Adrenal gland (tissue), 12 donors: ENCODE results near the gene STAB2. TPM values are rescaled to one million over a fixed set of nuclear protein-coding genes. Genes with fewer than 3 reads are reported as not detected.

Source experiments
- DNase-seq, 7 donors: peaks; one replicate each; pipeline ENCODE4 v3.0.0-alpha.2; 2019 to 2020
- H3K27ac ChIP-seq, 5 donors: fragments of 200-600 bp; sonication (generic) in 4 of 5; 1 replicate in 3 of 5; 2 replicates in 2 of 5; pipeline versions ENCODE4 v1.5.1 to v1.8.0; 2016 to 2020; ENCODE audit warnings: mild to moderate bottlenecking in 1 of 5
- H3K27me3 ChIP-seq: fragments of 200-600 bp; 2 replicates; pipeline ENCODE4 v1.8.0; 2021
- H3K36me3 ChIP-seq, 2 donors: fragments of 200-600 bp; replicated peaks in 1 of 2; 1 replicate in 1 of 2; 2 replicates in 1 of 2; pipeline versions ENCODE4 v1.5.1 to v1.8.0; 2018 to 2022
- H3K4me1 ChIP-seq, 2 donors: fragments of 200-600 bp; replicated peaks in 1 of 2; 1 replicate in 1 of 2; 2 replicates in 1 of 2; pipeline versions ENCODE4 v1.5.1 to v1.8.0; 2018 to 2021
- H3K4me3 ChIP-seq, 4 donors: fragments of 200-600 bp; sonication (generic) in 3 of 4; one replicate each; pipeline ENCODE4 v1.5.1; 2016 to 2018
- H3K9me3 ChIP-seq, 3 donors: fragments of 200-600 bp; sonication (generic) in 1 of 3; replicated peaks in 1 of 3; 1 replicate in 2 of 3; 2 replicates in 1 of 3; pipeline versions ENCODE4 v1.5.1 to v1.8.0; 2016 to 2021
- POLR2A ChIP-seq, 2 donors: fragments of 450-650 bp; IDR thresholded peaks; one replicate each; pipeline ENCODE4 v1.6.1; 2017; ENCODE audit warnings: antibody characterized with exemption in 2 of 2, mild to moderate bottlenecking in 2 of 2, moderate library complexity in 1 of 2
- WGBS, 4 donors: extraction: QIAGEN DNeasy Blood & Tissue Kit in 2 of 4; methylation state at CpG; one replicate each; pipeline versions ENCODE4 v1.1.5 to v1.1.7; 2013 to 2017; 5-methylcytosine and 5-hydroxymethylcytosine counted together
- intact Hi-C, 2 donors: fragments of 100-400 bp; cut with DNase I; formaldehyde crosslinking; loops; one replicate each; pipeline versions ENCODE4 v1.14.1 to v1.15.0; 2022 to 2023
- polyA plus RNA-seq, 3 donors: library from polyadenylated mRNA; stranded (reverse); fragments of 200-250 nt in 2 of 3; fragments of 350-450 nt in 1 of 3; fragmentation: Illumina TruSeq in 1 of 3; extraction: RNeasy Lipid Tissue Mini Kit (QIAGEN cat#74804) in 1 of 3; gene quantifications; one replicate each; pipeline ENCODE4 v1.2.3, GENCODE V29; 2013 to 2014
- total RNA-seq, 9 donors: library from RNA; depleted of rRNA in 4 of 9; stranded (reverse); fragments of >200 nt in 4 of 9; fragments of 120-200 nt in 1 of 9; fragmentation: NEBNext Ultra II Directional in 1 of 9; extraction: Animal tissue kit (Norgen Biotek cat#: 25700) in 1 of 9; gene quantifications; one replicate each; pipeline versions ENCODE4 v1.1.0 to v1.2.4, GENCODE V29; 2013 to 2023
- TF ChIP-seq, protein P1 (sequence below), 6 experiments: fragments of 450-650 bp in 4 of 6; fragments of 200-600 bp in 2 of 6; sonication (generic) in 1 of 6; IDR thresholded peaks; 1 replicate in 5 of 6; 2 replicates in 1 of 6; pipeline versions ENCODE4 v1.5.1 to v1.8.0; 2016 to 2021; ENCODE audit warnings: antibody characterized with exemption in 6 of 6, mild to moderate bottlenecking in 2 of 6, moderate library complexity in 1 of 6
- donor health status: healthy with polysubstance abuse.
- donor health status: Bipolar disorder and iron deficiency.
- donor health status: DM: yes; HTN: yes; CAD: no.
- donor health status: DM: no; HTN: no; CAD: no.
- donor health status: DM: no; HTN: no; CAD: no.
- donor health status: DM: yes; HTN: yes; CAD: no.

The STAB2 gene
- total and polyA plus RNA-seq, 12 donors = 0.02 to 2.1 (median 0.27) TPM; not detected in 1

DNA sequence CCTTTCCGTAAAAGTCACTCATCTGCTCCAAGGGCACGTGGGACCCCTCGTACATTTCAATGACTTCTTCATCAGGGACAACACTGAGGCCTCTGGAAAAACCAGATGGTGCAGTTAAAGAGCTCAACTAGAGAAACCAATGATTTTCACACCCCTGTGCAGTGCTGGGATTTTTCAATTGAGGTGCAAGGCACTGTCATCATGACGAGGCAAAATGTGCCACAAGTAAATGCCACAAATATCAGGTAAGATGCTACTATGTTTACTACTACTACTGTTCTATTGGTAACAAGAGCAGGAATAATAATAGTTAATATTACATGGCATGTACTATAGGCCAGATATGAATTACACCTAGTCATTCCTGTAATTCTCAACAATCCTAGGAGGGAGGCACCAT is 211.5 kb downstream of the STAB2 start:
- no peak for TF ChIP-seq POLR2A (IDR thresholded peaks at IDR 0.05)
- TF ChIP-seq, protein P1, sequence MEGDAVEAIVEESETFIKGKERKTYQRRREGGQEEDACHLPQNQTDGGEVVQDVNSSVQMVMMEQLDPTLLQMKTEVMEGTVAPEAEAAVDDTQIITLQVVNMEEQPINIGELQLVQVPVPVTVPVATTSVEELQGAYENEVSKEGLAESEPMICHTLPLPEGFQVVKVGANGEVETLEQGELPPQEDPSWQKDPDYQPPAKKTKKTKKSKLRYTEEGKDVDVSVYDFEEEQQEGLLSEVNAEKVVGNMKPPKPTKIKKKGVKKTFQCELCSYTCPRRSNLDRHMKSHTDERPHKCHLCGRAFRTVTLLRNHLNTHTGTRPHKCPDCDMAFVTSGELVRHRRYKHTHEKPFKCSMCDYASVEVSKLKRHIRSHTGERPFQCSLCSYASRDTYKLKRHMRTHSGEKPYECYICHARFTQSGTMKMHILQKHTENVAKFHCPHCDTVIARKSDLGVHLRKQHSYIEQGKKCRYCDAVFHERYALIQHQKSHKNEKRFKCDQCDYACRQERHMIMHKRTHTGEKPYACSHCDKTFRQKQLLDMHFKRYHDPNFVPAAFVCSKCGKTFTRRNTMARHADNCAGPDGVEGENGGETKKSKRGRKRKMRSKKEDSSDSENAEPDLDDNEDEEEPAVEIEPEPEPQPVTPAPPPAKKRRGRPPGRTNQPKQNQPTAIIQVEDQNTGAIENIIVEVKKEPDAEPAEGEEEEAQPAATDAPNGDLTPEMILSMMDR (IDR thresholded peaks at IDR 0.05) = no peak
- no peak overlapping the region for H3K4me3 ChIP-seq
- peak overlapping the region in 4 of 5 donors; percentile 3 to 86 (median 51) for H3K27ac ChIP-seq
- WGBS, 4 donors = 91 to 96% (median 91%) methylated on average over 4 of the region's 4 CpGs
- intact Hi-C loops = no loop called here
- H3K4me1 ChIP-seq = peaks cover 19 to 37% of the 10 kb centered on the region in 2 donors
- no peaks in the 10 kb centered on the region for H3K27me3 ChIP-seq
- H3K36me3 ChIP-seq = no peaks in the 10 kb centered on the region
- no peaks in the 10 kb centered on the region for H3K9me3 ChIP-seq
- no peak for DNase-seq

DNA sequence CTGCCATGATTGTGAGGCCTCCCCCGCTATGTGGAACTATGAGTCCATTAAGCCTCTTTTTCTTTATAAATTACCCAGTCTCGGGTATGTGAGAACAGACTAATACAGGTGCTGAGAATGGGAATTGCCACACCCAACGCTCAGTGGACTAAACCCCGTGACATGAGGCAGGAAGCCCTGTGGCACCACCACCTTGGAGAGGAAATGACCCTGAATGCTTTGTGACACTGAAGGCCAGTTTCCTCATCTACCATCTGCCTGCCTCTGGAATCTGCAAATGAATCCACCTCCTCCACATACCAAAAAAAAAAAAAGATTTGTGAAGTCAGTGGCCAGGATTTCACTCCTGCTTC is 212.4 kb downstream of the STAB2 start:
- Histone ChIP-seq H3K9me3 (no peaks in the 10 kb centered on the region), H3K4me1 (peaks cover 19 to 44% of the 10 kb centered on the region in 2 donors), H3K27ac (peak overlapping the region; percentile 9 to 86 (median 79)), H3K4me3 (no peak overlapping the region), H3K27me3 (no peaks in the 10 kb centered on the region), H3K36me3 (no peaks in the 10 kb centered on the region)
- intact Hi-C loops = no loop called here
- DNase-seq = peak in 6 of 7 donors; percentile 32 to 66 (median 55)
- WGBS, 4 donors = 50 to 71% (median 57%) methylated on average over 4 of the region's 4 CpGs
- TF ChIP-seq POLR2A (IDR thresholded peaks at IDR 0.05) = no peak
- TF ChIP-seq, protein P1 (IDR thresholded peaks at IDR 0.05) = no peak

DNA sequence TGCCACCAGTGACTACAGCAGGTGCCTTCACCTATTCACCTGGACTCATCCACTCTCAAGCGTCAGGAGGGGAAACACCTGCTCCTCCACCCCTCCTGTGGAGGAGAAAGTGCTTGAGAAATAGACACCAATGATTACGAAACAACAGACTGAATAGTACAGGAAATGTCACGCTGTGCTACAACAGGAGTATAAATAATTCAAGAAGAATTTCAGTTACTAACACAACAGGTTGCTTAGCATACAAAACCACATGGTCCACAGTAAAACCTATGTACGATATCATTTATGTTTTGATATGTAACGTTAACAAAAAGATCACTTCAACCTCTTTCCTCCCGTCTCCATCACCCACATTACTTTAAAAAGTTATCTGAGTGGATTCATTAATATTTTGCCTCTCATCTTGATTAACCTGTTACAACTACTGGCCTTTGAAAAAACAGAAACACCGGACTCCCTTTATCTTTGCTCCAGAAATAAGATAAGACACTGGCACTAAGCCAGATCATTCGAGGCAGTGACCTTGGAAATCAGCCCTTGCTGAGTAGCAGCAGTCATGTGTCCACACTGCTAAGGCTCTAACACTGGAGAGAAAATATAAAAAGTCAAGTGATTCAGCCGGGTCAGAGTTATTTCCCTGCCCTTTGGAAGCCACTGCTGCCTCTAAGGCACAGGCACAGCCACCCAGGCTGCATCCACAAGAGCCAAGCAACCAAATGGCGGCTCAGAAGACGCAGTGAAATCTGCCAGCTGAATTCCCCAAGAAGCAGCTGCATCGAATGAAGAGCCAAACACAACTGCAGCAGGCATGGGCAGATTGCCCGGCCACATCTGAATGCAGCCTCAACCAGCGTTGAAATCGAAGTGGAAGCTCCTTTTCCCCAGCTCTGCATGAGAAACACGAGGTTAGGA is 213.0 kb downstream of the STAB2 start:
- intact Hi-C loops = no loop called here
- peak; percentile 66 to 89 (median 83) for DNase-seq
- peak overlapping the region in 1 of 4 donors; percentile 25 for H3K4me3 ChIP-seq
- 13 to 27% (median 17%) methylated on average over 16 of the region's 16 CpGs for WGBS, 4 donors
- H3K36me3 ChIP-seq = no peaks in the 10 kb centered on the region
- peaks cover 21 to 46% of the 10 kb centered on the region in 2 donors for H3K4me1 ChIP-seq
- peak overlapping the region; percentile 23 to 86 (median 79) for H3K27ac ChIP-seq
- TF ChIP-seq POLR2A (IDR thresholded peaks at IDR 0.05) = peak in 1 of 2 donors; percentile 72
- TF ChIP-seq, protein P1 (IDR thresholded peaks at IDR 0.05) = no peak
- no peaks in the 10 kb centered on the region for H3K9me3 ChIP-seq
- H3K27me3 ChIP-seq = no peaks in the 10 kb centered on the region

DNA sequence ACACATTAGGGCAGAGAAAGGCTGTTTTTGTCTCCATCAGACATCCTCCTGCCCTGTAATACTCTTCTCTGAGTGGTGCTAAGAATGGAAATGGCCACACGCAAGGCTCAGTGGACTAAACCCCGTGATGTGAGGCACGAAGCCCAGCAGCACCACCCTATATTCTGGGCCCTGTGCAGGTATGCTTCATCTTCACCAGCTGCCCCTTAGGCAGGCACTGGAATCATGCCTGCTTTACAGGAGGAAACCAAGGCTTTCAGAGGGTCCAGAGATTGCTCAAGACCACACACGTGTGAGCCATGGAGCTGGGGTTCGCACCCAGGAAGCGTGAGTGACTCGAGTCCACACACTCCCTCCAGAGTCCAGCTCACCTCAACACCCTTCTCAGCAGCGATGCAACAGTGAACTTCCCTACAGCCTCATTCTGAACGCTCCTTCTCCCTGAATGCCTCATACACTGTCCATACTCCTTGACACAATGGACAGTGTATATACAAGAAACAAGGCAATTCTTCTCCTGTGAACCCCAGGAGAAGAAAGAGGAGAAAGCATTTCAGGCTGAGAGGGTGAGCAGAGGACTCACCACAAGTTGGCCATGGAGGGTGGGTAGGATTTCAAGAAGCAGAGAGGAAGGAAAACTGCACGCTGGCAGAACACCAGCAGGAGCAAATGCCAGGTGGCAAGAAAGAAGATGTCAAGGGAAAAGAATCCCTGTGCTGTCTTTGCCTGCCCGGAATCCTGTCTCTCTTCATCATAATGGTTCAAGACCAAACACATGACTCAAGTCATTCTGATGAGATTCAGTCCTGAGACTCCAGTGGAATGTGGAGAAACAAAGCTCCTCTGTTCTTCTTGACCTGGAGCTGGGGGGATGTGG is 214.9 kb downstream of the STAB2 start:
- TF ChIP-seq, protein P1 (IDR thresholded peaks at IDR 0.05) = no peak
- no peak for TF ChIP-seq POLR2A (IDR thresholded peaks at IDR 0.05)
- H3K36me3 ChIP-seq = no peaks in the 10 kb centered on the region
- 82 to 92% (median 91%) methylated on average over 7 to 11 of the region's 11 CpGs for WGBS, 4 donors
- no peaks in the 10 kb centered on the region for H3K27me3 ChIP-seq
- peaks cover 27 to 51% of the 10 kb centered on the region in 2 donors for H3K4me1 ChIP-seq
- intact Hi-C loops = no loop called here
- no peaks in the 10 kb centered on the region for H3K9me3 ChIP-seq
- no peak overlapping the region for H3K4me3 ChIP-seq
- H3K27ac ChIP-seq = peak overlapping the region in 3 of 5 donors; percentile 11 to 42 (median 41)
- no peak for DNase-seq
